Fibroblast of mammary gland (primary cell): ENCODE data around the gene HOXA7.

Source experiments
- DNase-seq: peaks from one replicate; pipeline ENCODE4 v3.0.0-alpha.2; 2010; ENCODE audit warnings: low read depth
- H3K4me3 ChIP-seq: 2 replicates; pipeline ENCODE4 v1.5.1; 2011; ENCODE audit warnings: low read depth, mild to moderate bottlenecking, low read length, moderate library complexity; ENCODE audit not compliant: control insufficient read depth
- CTCF ChIP-seq: conservative IDR thresholded peaks from 2 replicates; pipeline ENCODE4 v1.5.1; 2011; ENCODE audit warnings: low read depth, low read length, inconsistent platforms; ENCODE audit not compliant: control insufficient read depth, insufficient read depth

HOXA7 gene

GRCh38 chr7:27105301-27106031, 51.0 kb downstream of the HOXA7 start:
- no peak for TF ChIP-seq CTCF
- H3K4me3 ChIP-seq = no peak overlapping the region
- DNase-seq = no peak

- TF ChIP-seq CTCF = no peak
- DNase-seq = peak; percentile 57
- H3K4me3 ChIP-seq = no peak overlapping the region
Observed at GRCh38 chr7:27104341-27105058, 52.0 kb downstream of the HOXA7 start.
